Measurements from ENCODE around the gene LIX1L. TPM values are rescaled to one million over a fixed set of nuclear protein-coding genes. Genes with fewer than 3 reads are reported as not detected.

Gene LIX1L
- total and polyA plus RNA-seq, 11 donors, result 7.0 to 31.5 (median 26.1) TPM

GRCh38 chr1:145962157-145963102 lies 4.6 kb upstream of the LIX1L start:
- no peak for TF ChIP-seq POLR2A (IDR thresholded peaks at IDR 0.05)
- TF ChIP-seq, protein P1, sequence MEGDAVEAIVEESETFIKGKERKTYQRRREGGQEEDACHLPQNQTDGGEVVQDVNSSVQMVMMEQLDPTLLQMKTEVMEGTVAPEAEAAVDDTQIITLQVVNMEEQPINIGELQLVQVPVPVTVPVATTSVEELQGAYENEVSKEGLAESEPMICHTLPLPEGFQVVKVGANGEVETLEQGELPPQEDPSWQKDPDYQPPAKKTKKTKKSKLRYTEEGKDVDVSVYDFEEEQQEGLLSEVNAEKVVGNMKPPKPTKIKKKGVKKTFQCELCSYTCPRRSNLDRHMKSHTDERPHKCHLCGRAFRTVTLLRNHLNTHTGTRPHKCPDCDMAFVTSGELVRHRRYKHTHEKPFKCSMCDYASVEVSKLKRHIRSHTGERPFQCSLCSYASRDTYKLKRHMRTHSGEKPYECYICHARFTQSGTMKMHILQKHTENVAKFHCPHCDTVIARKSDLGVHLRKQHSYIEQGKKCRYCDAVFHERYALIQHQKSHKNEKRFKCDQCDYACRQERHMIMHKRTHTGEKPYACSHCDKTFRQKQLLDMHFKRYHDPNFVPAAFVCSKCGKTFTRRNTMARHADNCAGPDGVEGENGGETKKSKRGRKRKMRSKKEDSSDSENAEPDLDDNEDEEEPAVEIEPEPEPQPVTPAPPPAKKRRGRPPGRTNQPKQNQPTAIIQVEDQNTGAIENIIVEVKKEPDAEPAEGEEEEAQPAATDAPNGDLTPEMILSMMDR (IDR thresholded peaks at IDR 0.05), result no peak
- ATAC-seq, result peak in 2 of 4 donors; percentile 1 to 2
- Histone ChIP-seq H3K27me3 (no peaks in the 10 kb centered on the region), H3K4me1 (peaks cover 0 to 69% (median 39%) of the 10 kb centered on the region in 12 donors), H3K36me3 (peaks cover 0 to 2% (median 0%) of the 10 kb centered on the region in 9 donors), H3K9me3 (peaks cover 0 to 8% (median 4%) of the 10 kb centered on the region in 12 donors), H3K27ac (peak overlapping the region in 11 of 12 donors; percentile 71 to 98 (median 91)), H3K4me3 (peak overlapping the region; percentile 38 to 82 (median 71))
- WGBS, 4 donors, result 4 to 8% (median 5%) methylated on average over 21 to 31 of the region's 36 CpGs
- peak; percentile 61 to 76 (median 65) for DNase-seq
- intact Hi-C loops (cut with DNase I), result loop anchor here in 5 of 10 donors (5.0 to 10.0 kb wide), 4 partner anchors 35 to 108 kb away; partner anchors contain the start of genes RBM8A (in 2 of the 5), PIAS3 (in 1 of the 5) and TXNIP (in 1 of the 5)

GRCh38 chr1:145961425-145962156 lies 3.8 kb upstream of the LIX1L start:
- WGBS, 4 donors, result 0 to 2% (median 1%) methylated on average over 24 to 57 of the region's 57 CpGs
- Histone ChIP-seq H3K27ac (peak overlapping the region; percentile 71 to 98 (median 92)), H3K4me3 (peak overlapping the region; percentile 38 to 82 (median 71)), H3K36me3 (no peaks in the 10 kb centered on the region), H3K27me3 (no peaks in the 10 kb centered on the region), H3K9me3 (no peaks in the 10 kb centered on the region), H3K4me1 (peaks cover 0 to 74% (median 42%) of the 10 kb centered on the region in 12 donors)
- TF ChIP-seq, protein P1 (IDR thresholded peaks at IDR 0.05), result no peak
- no peak for TF ChIP-seq POLR2A (IDR thresholded peaks at IDR 0.05)
- intact Hi-C loops (cut with DNase I), result loop anchor here in 5 of 10 donors (5.0 to 10.0 kb wide), 4 partner anchors 34 to 107 kb away; partner anchors contain the start of genes RBM8A (in 2 of the 5), PIAS3 (in 1 of the 5) and TXNIP (in 1 of the 5)
- ATAC-seq (peak in 1 of 4 donors; percentile 2), DNase-seq (peak; percentile 55 to 67 (median 62))

DNA sequence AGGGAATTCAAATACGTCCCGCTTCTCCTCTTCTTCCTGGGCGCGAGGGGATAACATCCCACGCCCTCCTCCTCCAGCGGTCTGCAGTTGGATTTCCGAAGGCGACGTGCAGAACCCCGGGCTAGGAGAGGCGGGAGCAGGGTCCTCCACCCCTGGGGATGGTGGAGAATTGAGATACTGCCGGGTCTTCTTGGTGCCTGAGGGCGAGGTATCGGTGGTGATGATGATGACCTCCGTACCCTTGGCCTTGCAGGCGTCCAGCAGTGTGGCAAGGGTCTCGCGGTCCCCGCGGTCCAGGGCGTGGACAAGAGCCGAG lies 3.2 kb upstream of the LIX1L start:
- peak overlapping the region; percentile 38 to 82 (median 71) for H3K4me3 ChIP-seq
- ATAC-seq (no peak), DNase-seq (peak in 1 of 5 donors; percentile 45)
- intact Hi-C loops (cut with DNase I), result loop anchor here in 5 of 10 donors (5.0 to 10.0 kb wide), 4 partner anchors 34 to 106 kb away; partner anchors contain the start of genes RBM8A (in 2 of the 5), PIAS3 (in 1 of the 5) and TXNIP (in 1 of the 5)
- no peaks in the 10 kb centered on the region for H3K36me3 ChIP-seq
- no peaks in the 10 kb centered on the region for H3K9me3 ChIP-seq
- no peak for TF ChIP-seq POLR2A (IDR thresholded peaks at IDR 0.05)
- TF ChIP-seq, protein P1 (IDR thresholded peaks at IDR 0.05), result no peak
- no peaks in the 10 kb centered on the region for H3K27me3 ChIP-seq
- 0 to 1% (median 0%) methylated on average over 5 to 22 of the region's 22 CpGs for WGBS, 4 donors
- peaks cover 0 to 80% (median 47%) of the 10 kb centered on the region in 12 donors for H3K4me1 ChIP-seq
- H3K27ac ChIP-seq, result peak overlapping the region; percentile 71 to 98 (median 92)
